HFFc6 (cell line): Measurements from ENCODE around the gene CACNA1C. TPM values are rescaled to one million over a fixed set of nuclear protein-coding genes. Genes with fewer than 3 reads are reported as not detected.

Source experiments
- DNase-seq: peaks from one replicate; pipeline ENCODE4 v3.0.0-alpha.2; 2018
- H3K27ac Mint-ChIP-seq: 2 replicates; pipeline ENCODE4 v1.8.0; 2020; ENCODE audit warnings: mild to moderate bottlenecking, mixed read lengths
- H3K27me3 Mint-ChIP-seq: 2 replicates; pipeline ENCODE4 v1.8.0; 2021; ENCODE audit warnings: mild to moderate bottlenecking, moderate library complexity, mixed read lengths; ENCODE audit not compliant: insufficient read depth
- H3K36me3 Mint-ChIP-seq: 2 replicates; pipeline ENCODE4 v1.8.0; 2021; ENCODE audit warnings: low read depth, mixed read lengths
- H3K4me1 Mint-ChIP-seq: 2 replicates; pipeline ENCODE4 v1.8.0; 2020; ENCODE audit warnings: low read depth, mixed read lengths
- H3K4me3 Mint-ChIP-seq: 2 replicates; pipeline ENCODE4 v1.8.0; 2020; ENCODE audit warnings: mild to moderate bottlenecking, moderate library complexity, mixed read lengths
- H3K9me3 Mint-ChIP-seq: 2 replicates; pipeline ENCODE4 v1.8.0; 2020; ENCODE audit warnings: mild to moderate bottlenecking, mixed read lengths
- CTCF ChIP-seq: fragments of 200-600 bp; sonication (generic); IDR thresholded peaks from 2 replicates; pipeline ENCODE4 v1.5.0; 2021; ENCODE audit warnings: antibody characterized with exemption, mild to moderate bottlenecking
- total RNA-seq, 6 experiments: library from RNA; stranded (reverse); fragmentation: NEBNext Ultra II Directional; extraction: Animal tissue kit (Norgen Biotek cat#: 25700); gene quantifications; 2 replicates in 1 of 6; 3 replicates in 5 of 6; pipeline ENCODE4 v1.2.3, GENCODE V29; 2021

CACNA1C gene
- total RNA-seq, 6 experiments from 2014 or later, result 6.7 to 11.5 (median 10.6) TPM

DNA sequence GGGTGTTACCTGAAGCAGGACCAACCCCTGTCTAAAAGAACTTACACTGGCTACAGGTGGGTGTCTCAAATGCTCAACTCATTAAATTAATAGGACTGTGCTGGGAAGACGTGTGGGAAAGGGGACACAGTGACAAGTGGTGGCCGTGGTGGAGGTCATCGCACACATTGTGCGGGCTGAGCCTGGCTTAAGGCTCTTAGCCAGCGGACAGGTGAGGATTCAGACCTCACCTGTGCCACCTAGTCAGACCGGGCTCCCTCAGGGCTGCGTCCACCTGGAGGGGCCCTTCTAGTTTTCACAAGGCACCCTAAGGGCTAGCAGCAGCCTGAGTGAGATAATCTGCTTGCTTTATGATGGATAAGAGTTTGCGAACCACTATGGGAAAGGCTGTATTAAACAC is 616.8 kb downstream of the CACNA1C start:
- Mint-ChIP-seq H3K27ac (no peak overlapping the region), H3K4me3 (no peak overlapping the region), H3K9me3 (no peaks in the 10 kb centered on the region), H3K27me3 (no peaks in the 10 kb centered on the region; the same call in none of the 2 replicates), H3K36me3 (peaks cover 12% of the 10 kb centered on the region), H3K4me1 (no peaks in the 10 kb centered on the region)
- no peak for TF ChIP-seq CTCF
- no peak for DNase-seq

DNA sequence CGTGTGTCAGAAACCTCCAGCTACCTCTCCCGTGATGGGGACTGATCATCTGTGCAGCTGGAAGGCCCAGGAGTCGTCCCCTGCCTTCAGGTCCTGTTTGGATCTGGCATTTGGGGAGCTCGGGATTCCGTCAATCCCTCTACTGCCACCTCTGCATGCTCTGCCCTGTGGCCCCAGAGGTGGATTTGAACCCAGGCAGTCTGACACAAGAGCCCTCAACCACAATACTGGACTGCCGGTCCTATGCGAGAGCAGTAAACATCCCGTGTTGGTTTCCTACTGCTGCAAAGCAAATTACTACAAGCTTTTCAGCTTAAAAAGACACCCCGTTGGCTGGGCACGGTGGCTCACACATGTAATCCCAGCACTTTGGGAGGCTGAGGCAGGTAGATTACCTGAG is 620.1 kb downstream of the CACNA1C start:
- no peak for DNase-seq
- H3K4me3 Mint-ChIP-seq, result no peak overlapping the region
- peaks cover 12% of the 10 kb centered on the region for H3K36me3 Mint-ChIP-seq
- no peaks in the 10 kb centered on the region; the same call in none of the 2 replicates for H3K27me3 Mint-ChIP-seq
- no peak overlapping the region for H3K27ac Mint-ChIP-seq
- H3K9me3 Mint-ChIP-seq, result no peaks in the 10 kb centered on the region
- H3K4me1 Mint-ChIP-seq, result no peaks in the 10 kb centered on the region
- no peak for TF ChIP-seq CTCF

DNA sequence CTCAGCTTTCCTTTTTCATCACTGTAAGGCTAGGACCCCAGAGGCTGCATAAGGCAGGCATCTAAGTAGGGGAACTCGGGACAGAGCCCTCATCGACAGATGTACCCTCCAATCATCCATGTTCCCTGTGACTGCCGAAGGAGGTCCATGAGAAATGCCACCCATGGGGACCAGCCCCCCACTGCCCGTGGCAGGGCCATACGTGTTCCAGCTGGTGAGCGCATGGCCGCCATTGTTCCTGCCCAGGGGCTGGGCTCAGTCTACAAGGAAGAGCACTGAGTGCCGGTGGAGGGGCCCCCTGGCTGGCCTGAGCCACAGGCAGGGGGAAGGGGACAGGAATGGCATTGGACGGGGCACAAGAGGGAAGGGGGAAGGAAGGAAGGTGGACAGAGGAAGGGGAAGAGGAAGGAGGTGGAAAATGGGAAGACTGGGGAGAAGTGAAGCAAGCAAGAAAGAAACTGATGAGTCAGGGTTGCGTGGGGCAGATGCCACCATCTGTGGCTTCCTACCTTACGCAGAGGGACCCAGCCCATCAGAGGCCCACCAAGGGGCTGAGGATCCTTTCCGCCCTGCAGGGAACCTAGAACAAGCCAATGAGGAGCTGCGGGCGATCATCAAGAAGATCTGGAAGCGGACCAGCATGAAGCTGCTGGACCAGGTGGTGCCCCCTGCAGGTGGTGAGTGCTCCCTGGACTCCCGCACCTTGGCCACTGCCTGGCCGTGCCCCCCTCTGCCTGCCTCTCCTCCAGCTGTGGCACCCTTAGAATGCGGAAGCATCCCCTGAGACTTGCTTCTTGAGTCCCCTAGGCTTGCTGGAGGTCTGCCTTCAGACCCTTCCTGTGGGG is 621.4 kb downstream of the CACNA1C start:
- Mint-ChIP-seq H3K27ac (no peak overlapping the region), H3K4me1 (no peaks in the 10 kb centered on the region), H3K9me3 (no peaks in the 10 kb centered on the region), H3K4me3 (no peak overlapping the region), H3K27me3 (no peaks in the 10 kb centered on the region; the same call in 1 of the 2 replicates), H3K36me3 (peaks cover 11% of the 10 kb centered on the region)
- TF ChIP-seq CTCF, result peak; percentile 56; the same call in 1 of the 2 replicates
- no peak for DNase-seq

- Mint-ChIP-seq H3K4me1 (no peaks in the 10 kb centered on the region), H3K27me3 (no peaks in the 10 kb centered on the region; the same call in 1 of the 2 replicates), H3K4me3 (no peak overlapping the region), H3K9me3 (no peaks in the 10 kb centered on the region), H3K36me3 (peaks cover 6% of the 10 kb centered on the region; the same call in 1 of the 2 replicates), H3K27ac (no peak overlapping the region)
- TF ChIP-seq CTCF, result no peak
- no peak for DNase-seq
Measured at GRCh38 chr12:2675776-2676175, 623.0 kb downstream of the CACNA1C start.

GRCh38 chr12:2677142-2677880 is 624.5 kb downstream of the CACNA1C start:
- no peaks in the 10 kb centered on the region; the same call in 1 of the 2 replicates for H3K27me3 Mint-ChIP-seq
- peaks cover 2% of the 10 kb centered on the region; the same call in 1 of the 2 replicates for H3K36me3 Mint-ChIP-seq
- no peaks in the 10 kb centered on the region for H3K4me1 Mint-ChIP-seq
- DNase-seq, result no peak
- no peak for TF ChIP-seq CTCF
- H3K4me3 Mint-ChIP-seq, result no peak overlapping the region
- no peaks in the 10 kb centered on the region for H3K9me3 Mint-ChIP-seq
- no peak overlapping the region for H3K27ac Mint-ChIP-seq
